DMS53 treated with DMSO at 0.1 percent for 48 hours (cell line): Measurements from ENCODE around the gene MFGE8.
"Not testable (repeated sequence)": the region's sequence is repeated elsewhere in the genome, so short reads cannot be mapped to it uniquely, and the experiment has no call there.

Source experiments
- DNase-seq: peaks from one replicate; lab custom pipeline; 2025; ENCODE audit not compliant: unreplicated experiment; lab: John Stamatoyannopoulos, UW

Gene MFGE8

DNA sequence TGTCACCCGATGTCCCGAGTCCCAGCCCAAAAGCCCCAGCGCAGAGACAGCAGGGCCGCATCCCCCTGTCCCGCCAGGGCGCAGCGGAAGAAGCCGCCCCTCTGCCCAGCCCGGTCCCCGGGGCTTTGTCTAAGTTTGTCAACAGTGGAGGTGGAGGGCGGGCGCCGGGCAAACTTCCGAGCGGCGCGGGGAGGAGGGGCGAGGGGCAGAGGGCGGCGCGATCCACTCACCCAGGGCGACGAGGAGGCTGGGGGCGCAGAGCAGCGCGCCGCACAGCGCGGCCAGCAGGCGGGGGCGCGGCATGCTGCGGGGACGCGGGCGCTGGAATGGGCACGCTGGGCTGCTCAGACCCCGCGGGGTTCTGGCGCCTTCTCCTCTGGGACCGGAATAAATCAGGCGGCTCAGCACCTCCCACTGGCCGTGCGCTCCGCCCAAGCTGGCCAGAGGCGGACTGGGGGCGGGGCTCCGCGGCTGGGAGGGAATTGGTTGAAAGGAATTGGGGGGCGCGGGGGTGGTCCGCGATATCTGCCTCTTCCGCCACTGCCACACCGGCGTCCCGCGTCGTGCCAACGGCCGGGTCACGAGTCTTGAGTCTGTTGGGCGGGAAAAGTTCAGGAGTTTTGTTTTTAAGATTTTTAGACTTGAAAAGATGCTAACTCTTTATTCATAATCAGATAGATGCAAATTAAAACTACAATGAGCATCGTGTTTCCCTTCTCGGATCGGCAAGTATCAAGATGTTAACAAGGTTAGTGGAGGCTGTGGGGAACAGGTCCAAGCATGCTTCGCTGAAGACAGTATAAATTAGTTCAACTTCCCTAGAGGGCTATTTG, at the start of gene MFGE8:
Gene MFGE8, minus strand, starts transcription at position 363 of the 833 bp plus-strand sequence. Its CDS starts 60 bp downstream, at position 303.
- DNase-seq, result no peak

DNA sequence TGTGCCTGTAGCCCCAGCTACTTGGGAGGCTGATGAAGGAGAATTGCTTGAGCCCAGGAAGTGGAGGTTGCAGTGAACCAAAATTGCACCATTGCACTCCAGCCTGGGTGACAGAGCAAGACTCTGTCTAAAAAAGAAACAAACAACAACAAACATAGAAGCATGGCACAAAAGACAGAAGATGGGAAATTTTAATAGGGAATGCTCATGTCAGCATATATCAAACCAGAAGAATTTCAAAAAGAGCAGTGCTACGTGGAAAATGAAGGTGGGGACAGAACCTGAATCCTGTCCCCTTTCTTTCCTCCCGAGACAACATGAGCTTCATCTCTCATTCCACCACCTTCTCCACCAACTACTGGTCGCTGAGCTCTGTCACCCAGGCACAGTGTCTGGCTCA, 46.3 kb upstream of the MFGE8 start:
- no peak for DNase-seq

DNA sequence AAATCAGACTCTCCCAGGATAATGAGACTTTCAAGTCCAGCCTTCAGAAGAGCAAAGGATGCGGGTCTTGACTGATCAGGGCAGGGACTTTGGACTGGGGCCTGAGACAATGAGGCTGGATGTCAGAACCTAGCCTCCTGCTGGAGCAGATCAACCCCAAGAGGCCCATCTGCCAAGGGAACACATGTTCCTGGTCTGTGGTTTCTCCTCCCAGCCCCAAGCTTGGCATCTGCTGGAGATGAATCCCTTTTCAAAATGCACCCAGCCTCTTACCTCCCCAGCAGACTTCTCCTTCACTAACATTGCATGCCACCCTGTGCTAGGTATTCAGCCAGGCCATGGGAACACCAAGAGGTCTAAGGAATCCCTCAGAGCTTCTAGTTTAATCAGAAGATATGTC, 43.7 kb upstream of the MFGE8 start:
- no peak for DNase-seq

DNA sequence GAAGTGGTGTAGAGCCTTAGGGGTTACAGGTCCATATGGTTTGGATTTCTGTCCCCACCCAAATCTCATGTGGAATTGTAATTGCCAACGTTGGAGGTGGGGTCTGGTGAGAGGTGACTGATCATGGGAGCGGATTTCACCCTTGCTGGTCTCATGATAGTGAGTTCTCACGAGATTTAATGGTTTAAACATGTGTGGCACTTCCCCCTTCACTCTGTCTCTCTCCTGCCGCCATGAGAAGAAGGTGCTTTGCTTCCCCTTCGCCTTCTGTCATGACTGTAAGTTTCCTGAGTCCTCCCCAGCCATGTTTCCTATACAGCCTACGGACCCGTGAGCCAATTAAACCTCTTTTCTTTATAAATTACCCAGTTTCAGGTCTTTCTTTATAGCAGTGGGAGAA, 43.1 kb upstream of the MFGE8 start:
- no peak for DNase-seq

DNA sequence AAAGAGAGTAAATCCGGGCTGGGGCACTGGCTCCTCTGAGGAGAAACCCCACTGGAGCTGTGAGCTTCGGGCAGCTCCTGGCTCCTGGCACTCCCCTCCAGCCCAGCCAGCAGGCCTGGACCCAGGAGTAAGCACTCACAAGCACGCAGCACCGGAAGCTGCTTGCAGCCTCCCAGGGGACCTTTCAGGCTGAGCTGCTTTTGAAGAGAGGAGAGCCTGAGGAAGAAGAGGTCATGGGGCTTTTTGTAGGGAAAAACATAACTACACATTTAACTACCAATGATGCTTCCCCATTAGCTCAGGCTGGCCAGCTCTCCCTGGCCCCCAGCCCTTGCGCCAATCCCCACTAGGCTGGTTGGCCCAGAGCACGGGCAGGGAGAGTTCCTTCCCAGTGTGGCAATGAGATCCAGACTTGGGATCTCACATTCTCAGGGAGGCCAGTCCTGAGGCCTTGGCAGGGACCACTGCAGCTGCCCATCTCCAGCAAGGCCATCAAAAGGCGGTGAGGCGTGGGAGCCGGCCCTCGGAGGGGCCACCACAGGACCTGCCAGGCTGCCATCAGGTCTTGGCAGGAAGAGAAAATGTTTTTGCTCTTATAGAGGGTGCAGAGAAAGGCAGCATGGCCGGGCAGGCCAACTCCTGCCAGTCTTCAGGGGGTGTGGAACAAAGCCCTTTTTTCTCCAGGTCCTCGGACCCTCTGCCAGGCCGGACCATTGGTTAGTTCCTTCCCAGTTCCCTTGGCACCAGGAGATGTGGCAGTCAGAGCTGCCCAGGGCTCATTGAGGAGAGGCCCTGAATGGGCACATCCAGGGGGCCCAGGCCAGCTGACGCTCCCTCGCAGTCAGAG, 41.5 kb upstream of the MFGE8 start:
- no peak for DNase-seq

- DNase-seq, result no peak
These were observed 37.5 kb upstream of the MFGE8 start for GRCh38 chr15:88950600-88951160.

GRCh38 chr15:88949734-88950400, 36.7 kb upstream of the MFGE8 start:
- DNase-seq, result no peak

DNA sequence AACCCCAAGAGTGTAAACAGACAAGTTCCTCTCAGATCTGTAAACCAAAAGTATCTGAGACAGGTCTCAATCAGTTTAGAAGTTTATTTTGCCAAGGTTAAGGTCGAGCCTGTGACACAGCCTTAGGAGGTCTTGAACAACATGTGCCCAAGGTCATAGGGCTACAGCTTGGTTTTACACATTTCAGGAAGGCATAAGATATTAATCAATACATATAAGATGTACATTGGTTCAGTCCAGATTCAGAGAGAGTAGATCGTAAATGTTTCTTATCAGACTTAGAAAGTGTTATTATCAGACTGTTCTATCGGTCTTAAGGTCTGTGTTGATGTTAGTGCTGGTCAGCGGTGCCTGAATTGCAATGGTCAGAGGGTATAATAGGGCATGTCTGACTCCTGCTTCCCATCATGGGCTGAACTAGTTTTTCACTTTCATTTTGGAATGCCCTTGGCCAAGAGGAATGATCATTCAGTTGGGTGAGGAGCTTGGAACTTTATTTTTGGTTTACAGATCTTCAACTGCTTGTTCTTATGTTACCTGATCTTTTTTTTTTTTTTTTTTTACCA, 27.0 kb upstream of the MFGE8 start:
- DNase-seq, result no peak

DNA sequence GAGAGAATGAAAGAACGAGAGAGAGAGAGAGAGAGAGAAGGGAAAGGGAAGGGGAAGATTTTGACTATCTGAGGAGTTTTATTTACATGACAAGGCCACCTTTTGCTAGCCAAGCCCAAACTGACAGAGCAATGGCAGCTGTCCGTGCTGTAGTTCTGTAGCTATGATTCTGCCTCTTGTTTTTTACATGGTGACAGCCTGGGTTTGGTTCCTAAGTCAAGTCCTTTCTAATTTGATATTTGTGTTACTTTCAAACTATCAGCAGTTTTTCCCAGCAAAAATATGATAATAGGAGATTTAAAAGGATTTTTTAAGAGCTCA, 26.3 kb upstream of the MFGE8 start:
- no peak for DNase-seq

- DNase-seq, result no peak
These were observed 25.8 kb upstream of the MFGE8 start for GRCh38 chr15:88938802-88939485.

DNA sequence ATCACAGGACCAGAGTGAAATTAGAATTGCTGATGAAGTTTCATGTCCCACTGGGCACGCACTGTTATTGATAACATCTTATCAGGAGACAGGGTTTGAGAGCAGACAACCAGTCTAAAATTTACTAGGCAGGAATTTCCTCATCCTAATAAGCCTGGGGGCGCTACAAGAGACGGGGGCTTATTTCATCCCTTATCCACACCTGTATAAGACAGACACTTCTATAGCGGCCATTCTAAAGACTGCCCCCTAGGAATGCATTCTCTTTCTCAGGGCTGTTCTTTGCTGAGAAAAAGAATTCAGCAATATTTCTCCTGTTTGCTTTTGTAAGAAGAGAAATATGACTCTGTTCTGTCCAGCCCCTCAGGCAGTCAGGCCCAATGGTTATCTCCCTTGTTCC, 21.3 kb upstream of the MFGE8 start:
- not testable (repeated sequence) for DNase-seq

DNA sequence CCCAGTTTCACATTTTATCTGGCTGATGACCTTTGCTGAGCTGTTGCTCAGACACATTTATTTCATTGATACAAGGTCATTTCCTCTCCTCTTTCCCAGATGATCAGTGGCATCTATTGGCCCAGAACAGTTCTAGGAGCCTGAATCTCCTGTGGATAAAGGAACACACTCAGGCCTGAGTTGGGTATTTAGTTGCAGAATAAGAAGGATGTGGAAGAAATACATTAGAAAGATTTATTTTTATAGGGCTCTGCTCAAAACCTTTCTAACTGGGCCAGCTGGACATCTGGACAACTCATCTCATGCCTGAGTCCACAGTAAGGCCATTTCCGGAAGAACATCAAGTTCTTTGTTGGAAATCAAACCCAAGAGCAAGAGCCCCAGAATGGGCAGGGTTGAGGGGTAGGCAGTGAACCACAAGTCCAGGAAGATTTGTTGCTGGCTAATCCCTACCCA, 19.7 kb upstream of the MFGE8 start:
- no peak for DNase-seq

DNA sequence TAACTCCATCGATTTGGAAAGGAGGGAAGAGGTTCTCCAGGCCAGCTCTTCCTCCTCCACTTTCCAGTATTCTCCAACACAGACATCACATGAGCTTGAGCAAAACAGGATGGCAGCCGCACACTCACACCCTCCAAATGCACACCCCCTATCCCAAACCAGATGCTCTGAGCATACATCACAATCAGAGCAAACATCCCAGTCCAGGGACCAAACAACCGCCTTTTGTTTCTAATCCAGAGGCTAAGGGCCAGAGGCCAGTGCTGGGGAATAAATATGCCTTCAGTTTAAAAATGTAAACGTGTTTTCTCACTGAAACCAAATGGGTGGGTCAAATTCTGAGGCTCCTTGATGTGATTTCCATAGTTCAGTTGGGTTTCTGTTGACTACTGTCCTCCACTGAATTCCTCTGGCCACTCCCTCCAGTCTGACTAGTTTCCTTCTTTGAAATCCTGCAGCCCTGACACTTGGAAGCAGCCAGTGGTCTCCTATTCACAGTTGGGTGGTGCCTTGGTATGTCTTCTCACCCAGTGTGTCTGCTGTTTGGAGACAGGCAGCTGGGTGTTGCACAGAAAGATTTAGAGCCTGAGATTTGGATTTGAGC, 19.2 kb upstream of the MFGE8 start:
- no peak for DNase-seq

GRCh38 chr15:88930579-88930978, 17.4 kb upstream of the MFGE8 start:
- DNase-seq, result no peak

DNA sequence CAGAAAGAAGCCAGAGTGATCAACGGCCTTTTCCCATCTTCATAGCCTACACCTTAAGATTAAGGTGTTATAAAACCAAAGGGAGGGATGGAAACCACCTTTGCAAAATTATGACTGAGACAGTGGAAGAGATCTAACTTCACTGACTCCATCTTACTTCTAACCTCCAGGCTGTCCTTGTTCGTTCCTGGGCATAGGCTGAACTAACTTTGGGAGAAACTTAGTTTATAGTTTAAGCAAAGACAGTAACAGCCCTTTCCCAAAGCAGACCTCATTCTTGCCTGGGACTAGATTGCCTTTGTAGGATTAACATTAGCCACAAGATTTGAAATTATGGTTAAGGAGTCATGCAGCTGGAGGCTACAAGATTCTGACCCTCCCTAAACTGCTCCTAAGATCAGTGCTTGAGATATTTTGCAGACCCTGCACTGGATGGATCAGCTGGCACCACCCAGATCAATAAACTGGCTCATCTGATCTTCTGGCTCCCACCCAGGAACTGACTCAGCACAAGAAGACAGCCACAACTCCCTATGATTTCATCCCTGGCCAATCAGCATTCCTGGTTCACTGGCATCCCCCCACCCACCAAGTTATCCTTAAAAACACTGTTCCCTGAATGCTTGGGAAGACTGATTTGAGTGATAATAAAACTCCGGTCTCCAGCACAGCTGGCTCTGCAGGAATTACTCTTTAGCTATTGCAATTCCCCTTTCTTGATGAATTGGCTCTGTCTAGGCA, 16.3 kb upstream of the MFGE8 start:
- DNase-seq, result not testable (repeated sequence)

- not testable (repeated sequence) for DNase-seq
These were observed 15.0 kb upstream of the MFGE8 start for GRCh38 chr15:88928192-88928591.

- DNase-seq, result not testable (repeated sequence)
These were observed 12.5 kb upstream of the MFGE8 start for GRCh38 chr15:88925648-88926047.

GRCh38 chr15:88920892-88921435, 7.8 kb upstream of the MFGE8 start:
- DNase-seq, result not testable (repeated sequence)
